ENCODE data around the gene RNF13.

The RNF13 gene

GRCh38 chr3:149886957-149887356, 73.9 kb downstream of the RNF13 start:
- Mint-ChIP-seq H3K4me3 (no peak overlapping the region), H3K36me3 (peaks cover 60% of the 10 kb centered on the region), H3K27ac (no peak overlapping the region), H3K27me3 (no peaks in the 10 kb centered on the region), H3K9me3 (peaks cover 7% of the 10 kb centered on the region), H3K4me1 (peaks cover 34% of the 10 kb centered on the region)
- no peak for ATAC-seq

DNA sequence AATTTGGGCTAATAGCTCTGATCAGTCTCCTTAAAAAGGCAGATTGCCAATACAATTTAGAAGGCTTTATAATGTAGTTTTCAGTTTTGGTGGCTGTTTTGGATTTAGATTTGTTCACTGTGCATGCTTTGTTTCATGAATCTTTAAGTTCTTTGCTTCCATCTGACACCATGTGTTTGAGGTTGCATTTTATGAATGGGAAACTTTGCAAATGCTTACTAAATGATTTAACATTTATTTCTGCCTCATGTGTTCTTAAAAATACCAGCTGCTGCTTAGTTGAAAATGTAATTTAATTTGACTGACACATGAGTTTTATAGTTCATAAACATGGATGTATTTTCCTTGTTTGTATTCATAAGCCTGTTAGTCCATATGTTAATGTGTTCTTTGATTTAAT, 78.6 kb downstream of the RNF13 start:
- Mint-ChIP-seq H3K9me3 (no peaks in the 10 kb centered on the region), H3K27ac (no peak overlapping the region), H3K27me3 (no peaks in the 10 kb centered on the region), H3K36me3 (peaks cover 38% of the 10 kb centered on the region), H3K4me3 (no peak overlapping the region), H3K4me1 (peaks cover 7% of the 10 kb centered on the region)
- ATAC-seq, result no peak

DNA sequence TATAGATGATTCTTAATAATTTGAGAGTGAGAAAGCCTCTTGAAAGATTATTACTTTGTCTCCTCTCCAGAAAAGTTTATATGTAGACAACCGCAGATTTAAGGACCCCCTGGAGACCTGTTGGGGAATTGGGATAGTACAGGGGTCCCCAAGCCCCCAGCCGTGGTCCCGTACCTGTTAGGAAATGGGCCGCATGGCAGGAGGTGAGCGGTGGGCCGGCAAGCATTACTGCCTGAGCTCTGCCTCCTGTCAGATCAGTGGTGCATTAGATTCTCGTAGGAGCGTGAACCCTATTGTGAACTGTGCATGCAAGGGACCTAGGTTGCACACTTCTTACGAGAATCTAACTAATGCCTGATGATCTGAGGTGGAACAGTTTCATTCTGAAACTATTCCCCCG, 79.4 kb downstream of the RNF13 start:
- no peaks in the 10 kb centered on the region for H3K9me3 Mint-ChIP-seq
- no peak for ATAC-seq
- peaks cover 39% of the 10 kb centered on the region for H3K36me3 Mint-ChIP-seq
- H3K4me3 Mint-ChIP-seq, result no peak overlapping the region
- no peak overlapping the region for H3K27ac Mint-ChIP-seq
- no peaks in the 10 kb centered on the region for H3K27me3 Mint-ChIP-seq
- H3K4me1 Mint-ChIP-seq, result peaks cover 7% of the 10 kb centered on the region

DNA sequence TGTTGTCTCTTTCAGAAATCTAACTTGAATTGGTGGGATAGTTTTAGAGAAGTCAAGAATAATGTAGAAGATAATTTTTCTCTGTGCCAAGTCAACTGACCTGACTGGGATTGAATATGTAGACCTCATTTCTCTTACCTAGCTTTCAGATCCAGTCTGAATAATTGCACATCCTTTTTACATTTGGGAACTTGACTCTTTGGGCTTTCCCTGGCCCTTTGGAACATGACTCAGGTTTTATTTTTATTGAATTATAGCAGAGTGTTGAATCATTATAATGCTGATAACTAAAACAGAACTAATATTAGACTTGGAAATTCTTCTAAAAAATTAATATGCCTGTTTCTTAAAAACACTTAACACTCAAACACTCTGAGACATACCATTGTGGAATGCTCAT, 81.2 kb downstream of the RNF13 start:
- H3K4me3 Mint-ChIP-seq, result no peak overlapping the region
- no peaks in the 10 kb centered on the region for H3K27me3 Mint-ChIP-seq
- peaks cover 7% of the 10 kb centered on the region for H3K4me1 Mint-ChIP-seq
- H3K9me3 Mint-ChIP-seq, result no peaks in the 10 kb centered on the region
- no peak overlapping the region for H3K27ac Mint-ChIP-seq
- peaks cover 43% of the 10 kb centered on the region for H3K36me3 Mint-ChIP-seq
- ATAC-seq, result no peak

GRCh38 chr3:149895339-149895738, 82.3 kb downstream of the RNF13 start:
- Mint-ChIP-seq H3K27me3 (no peaks in the 10 kb centered on the region), H3K4me1 (peaks cover 7% of the 10 kb centered on the region), H3K27ac (no peak overlapping the region), H3K36me3 (peaks cover 42% of the 10 kb centered on the region), H3K4me3 (no peak overlapping the region), H3K9me3 (no peaks in the 10 kb centered on the region)
- ATAC-seq, result no peak

DNA sequence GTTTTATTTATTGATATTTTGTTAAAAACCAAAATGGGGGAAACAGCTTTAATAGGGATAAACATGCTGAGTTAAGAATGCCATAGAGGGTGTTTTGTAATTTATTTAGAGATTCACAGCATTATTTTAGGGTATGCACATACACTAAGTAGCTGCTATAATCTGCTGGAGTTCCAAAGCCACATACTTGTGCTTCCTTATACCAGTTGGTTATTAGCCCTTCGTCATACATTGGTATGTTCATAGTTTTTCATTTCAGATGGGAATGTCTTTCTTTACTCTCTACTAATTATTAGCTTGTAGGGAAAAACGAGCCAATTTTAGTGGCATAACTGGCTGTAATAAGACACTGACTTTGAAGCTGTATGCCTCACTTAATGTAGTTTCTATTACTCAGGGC, 82.8 kb downstream of the RNF13 start:
- no peak for ATAC-seq
- Mint-ChIP-seq H3K36me3 (peaks cover 38% of the 10 kb centered on the region), H3K27ac (no peak overlapping the region), H3K4me3 (no peak overlapping the region), H3K9me3 (no peaks in the 10 kb centered on the region), H3K4me1 (peaks cover 3% of the 10 kb centered on the region), H3K27me3 (no peaks in the 10 kb centered on the region)

GRCh38 chr3:149898771-149899170, 85.8 kb downstream of the RNF13 start:
- no peak for ATAC-seq
- Mint-ChIP-seq H3K4me1 (peaks cover 6% of the 10 kb centered on the region), H3K27ac (no peak overlapping the region), H3K27me3 (no peaks in the 10 kb centered on the region), H3K4me3 (no peak overlapping the region), H3K9me3 (no peaks in the 10 kb centered on the region), H3K36me3 (peaks cover 43% of the 10 kb centered on the region)

- Mint-ChIP-seq H3K4me1 (peaks cover 6% of the 10 kb centered on the region), H3K4me3 (no peak overlapping the region), H3K27ac (peak overlapping the region; percentile 19), H3K9me3 (no peaks in the 10 kb centered on the region), H3K27me3 (no peaks in the 10 kb centered on the region), H3K36me3 (peaks cover 46% of the 10 kb centered on the region)
- ATAC-seq, result no peak
Observed at GRCh38 chr3:149900322-149900721, 87.3 kb downstream of the RNF13 start.

GRCh38 chr3:149901770-149902169, 88.8 kb downstream of the RNF13 start:
- no peak overlapping the region for H3K27ac Mint-ChIP-seq
- peaks cover 6% of the 10 kb centered on the region for H3K4me1 Mint-ChIP-seq
- ATAC-seq, result no peak
- no peak overlapping the region for H3K4me3 Mint-ChIP-seq
- no peaks in the 10 kb centered on the region for H3K27me3 Mint-ChIP-seq
- no peaks in the 10 kb centered on the region for H3K9me3 Mint-ChIP-seq
- H3K36me3 Mint-ChIP-seq, result peaks cover 41% of the 10 kb centered on the region

DNA sequence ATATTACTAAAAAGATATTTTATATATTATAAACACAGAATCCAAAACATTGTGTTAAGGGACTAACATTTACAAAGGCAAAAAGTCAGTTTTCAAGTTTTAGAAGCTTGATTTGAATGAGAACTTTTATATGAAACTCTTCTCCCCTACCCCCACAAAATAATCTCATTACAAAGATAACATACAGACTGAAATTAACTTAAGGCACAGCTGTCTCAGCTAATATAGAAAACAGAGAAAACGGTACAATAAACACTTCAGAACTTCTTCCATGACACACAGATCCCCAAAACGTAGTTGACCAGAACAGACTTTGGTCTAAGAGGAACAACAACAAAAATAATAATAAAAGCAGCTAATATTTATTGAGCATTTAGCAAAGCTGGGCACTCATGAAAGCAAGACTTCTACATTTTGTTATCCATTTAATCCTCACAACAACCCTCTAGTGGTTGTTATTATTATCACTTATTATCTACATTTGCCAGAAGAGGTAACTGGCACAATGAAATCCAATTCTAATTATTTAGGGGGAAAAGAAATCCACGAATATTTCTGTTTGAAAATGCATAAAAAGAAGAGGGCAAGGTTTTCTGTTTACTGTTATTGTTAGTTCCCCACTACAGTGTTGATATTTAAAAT, 89.6 kb downstream of the RNF13 start:
- no peaks in the 10 kb centered on the region for H3K27me3 Mint-ChIP-seq
- no peaks in the 10 kb centered on the region for H3K9me3 Mint-ChIP-seq
- no peak overlapping the region for H3K4me3 Mint-ChIP-seq
- H3K27ac Mint-ChIP-seq, result no peak overlapping the region
- H3K4me1 Mint-ChIP-seq, result peaks cover 6% of the 10 kb centered on the region
- no peak for ATAC-seq
- peaks cover 33% of the 10 kb centered on the region for H3K36me3 Mint-ChIP-seq

DNA sequence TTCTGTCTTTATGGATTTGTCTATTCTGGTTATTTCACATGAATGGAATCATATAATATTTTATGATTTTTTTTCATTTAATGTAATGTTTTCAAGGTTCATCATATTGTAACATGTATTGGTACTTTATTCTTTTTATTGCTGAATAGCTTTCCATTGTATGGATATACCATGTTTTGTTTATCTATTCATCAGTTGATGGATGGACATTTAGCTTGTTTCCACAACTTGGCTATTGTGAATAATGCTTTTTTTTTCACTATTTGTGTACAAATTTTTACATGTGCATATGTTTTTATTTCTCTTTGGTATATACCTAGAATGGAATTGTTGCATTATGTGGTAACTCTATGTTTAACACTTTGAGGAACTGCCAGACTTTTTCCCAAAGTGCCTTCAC, 93.0 kb downstream of the RNF13 start:
- peaks cover 27% of the 10 kb centered on the region for H3K36me3 Mint-ChIP-seq
- no peak for ATAC-seq
- no peak overlapping the region for H3K4me3 Mint-ChIP-seq
- H3K9me3 Mint-ChIP-seq, result no peaks in the 10 kb centered on the region
- H3K27me3 Mint-ChIP-seq, result no peaks in the 10 kb centered on the region
- H3K27ac Mint-ChIP-seq, result no peak overlapping the region
- H3K4me1 Mint-ChIP-seq, result peaks cover 6% of the 10 kb centered on the region

DNA sequence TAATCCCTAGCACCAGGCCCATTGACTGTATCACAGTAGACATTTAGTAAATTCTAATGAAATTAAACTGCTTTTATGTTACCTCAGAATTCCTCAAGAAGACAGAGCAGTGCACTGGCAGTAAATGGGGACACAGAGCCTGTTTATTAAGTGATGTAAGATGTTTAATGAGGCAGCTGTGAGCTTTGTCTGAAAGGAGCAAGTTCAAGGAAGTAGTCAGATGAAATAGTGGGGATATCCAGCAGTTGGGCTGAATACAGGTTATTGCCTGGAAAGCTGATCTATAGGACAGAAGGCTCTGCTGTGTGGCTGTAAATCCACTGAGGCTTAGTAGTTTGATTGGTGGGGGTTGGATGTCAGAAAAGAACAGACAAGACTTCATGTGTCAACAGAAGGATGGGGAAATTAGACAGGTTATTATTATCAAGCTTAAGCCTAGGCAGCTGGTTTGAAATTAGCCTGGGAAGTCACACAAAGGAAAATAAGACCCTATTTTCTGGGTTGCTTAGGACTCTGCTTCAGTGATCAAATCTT, 95.5 kb downstream of the RNF13 start:
- H3K4me1 Mint-ChIP-seq, result no peaks in the 10 kb centered on the region
- no peaks in the 10 kb centered on the region for H3K27me3 Mint-ChIP-seq
- no peak overlapping the region for H3K4me3 Mint-ChIP-seq
- H3K9me3 Mint-ChIP-seq, result no peaks in the 10 kb centered on the region
- ATAC-seq, result no peak
- H3K27ac Mint-ChIP-seq, result no peak overlapping the region
- peaks cover 32% of the 10 kb centered on the region for H3K36me3 Mint-ChIP-seq

DNA sequence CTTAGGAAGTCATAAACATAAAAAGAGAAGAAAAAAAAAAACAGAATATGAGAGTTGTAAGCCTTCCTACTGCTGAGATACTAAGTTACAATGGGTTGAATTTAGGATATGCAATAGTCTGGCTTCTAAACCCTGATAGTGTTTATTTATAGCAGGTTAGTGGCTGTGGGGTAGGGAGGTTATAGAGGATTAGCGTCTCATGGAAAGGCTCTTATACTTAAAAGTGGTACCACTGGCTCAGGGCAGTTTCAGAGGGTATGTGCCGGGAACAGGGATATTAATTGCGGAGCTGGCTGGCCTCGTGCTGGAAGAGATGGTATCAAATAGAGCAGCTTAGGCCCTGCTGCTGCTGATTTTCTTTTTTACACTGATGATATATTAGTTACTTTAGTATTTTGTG, 96.9 kb downstream of the RNF13 start:
- H3K4me1 Mint-ChIP-seq, result no peaks in the 10 kb centered on the region
- peaks cover 40% of the 10 kb centered on the region for H3K36me3 Mint-ChIP-seq
- H3K27ac Mint-ChIP-seq, result no peak overlapping the region
- no peak for ATAC-seq
- H3K9me3 Mint-ChIP-seq, result no peaks in the 10 kb centered on the region
- H3K27me3 Mint-ChIP-seq, result no peaks in the 10 kb centered on the region
- no peak overlapping the region for H3K4me3 Mint-ChIP-seq

DNA sequence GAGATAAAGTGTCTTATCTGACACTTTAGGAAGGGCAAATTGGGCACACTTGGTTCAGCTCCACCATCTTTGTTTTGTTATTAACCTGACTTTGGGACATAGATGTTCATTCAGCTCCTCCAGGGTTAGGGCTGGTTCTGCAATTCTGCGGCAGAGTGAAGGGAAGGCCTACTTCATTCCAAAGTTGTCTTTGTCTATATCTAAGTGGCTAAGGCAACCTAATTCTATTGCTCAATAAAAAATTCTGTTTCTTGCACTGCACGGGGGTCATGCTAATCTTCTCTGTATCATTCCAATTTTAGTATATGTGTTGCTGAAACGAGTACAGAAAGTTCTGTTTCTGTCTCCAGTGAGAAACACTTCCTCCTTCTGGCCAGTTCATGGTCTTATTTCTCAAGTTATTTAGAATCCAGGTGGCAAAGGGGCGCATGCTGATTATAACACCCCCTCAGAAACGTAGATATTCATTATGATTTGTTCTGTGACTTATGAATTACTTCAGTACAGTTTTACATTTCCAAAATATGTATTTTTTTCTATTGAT, 104.2 kb downstream of the RNF13 start:
- no peaks in the 10 kb centered on the region for H3K4me1 Mint-ChIP-seq
- H3K4me3 Mint-ChIP-seq, result no peak overlapping the region
- no peaks in the 10 kb centered on the region for H3K9me3 Mint-ChIP-seq
- H3K27me3 Mint-ChIP-seq, result no peaks in the 10 kb centered on the region
- H3K36me3 Mint-ChIP-seq, result peaks cover 65% of the 10 kb centered on the region
- ATAC-seq, result no peak
- H3K27ac Mint-ChIP-seq, result no peak overlapping the region

DNA sequence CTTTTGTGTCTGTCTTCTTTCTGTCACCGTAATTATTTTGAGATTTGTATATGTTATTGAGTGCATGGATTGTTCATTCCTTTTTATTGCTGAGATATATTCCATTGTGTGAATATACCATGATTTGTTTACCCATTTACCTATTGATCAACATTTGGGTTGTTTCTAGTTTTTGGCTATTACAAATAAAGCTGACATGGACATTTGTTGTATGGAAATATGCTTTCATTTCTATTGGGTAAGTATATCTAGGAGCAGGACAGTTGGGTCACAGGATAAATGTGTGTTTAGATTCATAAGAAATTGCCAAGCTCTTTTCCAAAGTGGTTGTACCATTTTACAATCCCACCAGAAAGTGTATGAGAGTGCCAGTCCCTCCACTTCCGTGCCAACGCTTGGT, 106.5 kb downstream of the RNF13 start:
- Mint-ChIP-seq H3K4me3 (no peak overlapping the region), H3K27ac (no peak overlapping the region), H3K36me3 (peaks cover 50% of the 10 kb centered on the region), H3K4me1 (no peaks in the 10 kb centered on the region), H3K27me3 (no peaks in the 10 kb centered on the region), H3K9me3 (no peaks in the 10 kb centered on the region)
- ATAC-seq, result no peak

DNA sequence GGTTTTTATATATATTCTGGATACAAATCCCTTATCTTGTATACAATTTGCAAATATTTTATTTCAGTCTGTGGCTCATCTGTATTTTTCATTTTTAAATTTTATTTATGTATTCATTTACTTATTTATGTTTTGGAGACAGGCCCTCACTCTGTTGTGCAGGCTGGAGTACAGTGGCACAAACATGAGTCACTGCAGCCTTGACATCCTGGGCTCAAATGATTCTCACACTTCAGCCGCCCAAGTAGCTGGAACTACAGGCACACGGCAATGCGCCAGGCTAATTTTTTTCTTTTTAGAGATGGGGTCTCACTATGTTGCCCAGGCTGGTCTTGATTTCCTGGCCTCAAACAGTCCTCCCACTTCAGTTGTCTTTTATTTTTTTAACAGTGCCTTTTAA, 107.1 kb downstream of the RNF13 start:
- Mint-ChIP-seq H3K4me3 (no peak overlapping the region), H3K9me3 (no peaks in the 10 kb centered on the region), H3K27ac (no peak overlapping the region), H3K4me1 (no peaks in the 10 kb centered on the region), H3K36me3 (peaks cover 44% of the 10 kb centered on the region), H3K27me3 (no peaks in the 10 kb centered on the region)
- no peak for ATAC-seq

All from stimulated activated memory B cell treated with anti-CD40 and anti-IgM and Interleukin-4, amounts not matched to agents 10 μg/mL and 1 μg/mL and 100 μg/mL, for 72 hours (primary cell).